GF-D8 (cell line): ENCODE results near the gene RGS7.
"Not testable (repeated sequence)": the region's sequence is repeated elsewhere in the genome, so short reads cannot be mapped to it uniquely, and the experiment has no call there.

ENCODE experiments used
- DNase-seq: peaks from one replicate; lab custom pipeline; 2025; lab: John Stamatoyannopoulos, UW

The RGS7 gene

GRCh38 chr1:241138248-241138647, 218.8 kb downstream of the RGS7 start:
- DNase-seq: no peak

GRCh38 chr1:241136389-241136788, 220.6 kb downstream of the RGS7 start:
- no peak for DNase-seq

GRCh38 chr1:241131636-241132194, 225.3 kb downstream of the RGS7 start:
- DNase-seq: no peak

GRCh38 chr1:241130881-241131280, 226.1 kb downstream of the RGS7 start:
- DNase-seq: no peak

GRCh38 chr1:241129207-241129960, 227.6 kb downstream of the RGS7 start:
- DNase-seq: no peak

- no peak for DNase-seq
Observed at GRCh38 chr1:241125286-241125685, 231.7 kb downstream of the RGS7 start.

- no peak for DNase-seq
Observed at GRCh38 chr1:241118049-241118448, 239.0 kb downstream of the RGS7 start.

- no peak for DNase-seq
Observed at GRCh38 chr1:241115784-241116183, 241.2 kb downstream of the RGS7 start.

GRCh38 chr1:241114699-241115233, 242.2 kb downstream of the RGS7 start:
- DNase-seq: no peak

GRCh38 chr1:241113557-241113956, 243.4 kb downstream of the RGS7 start:
- DNase-seq: no peak

GRCh38 chr1:241109039-241109438, 248.0 kb downstream of the RGS7 start:
- DNase-seq: no peak

GRCh38 chr1:241105147-241105546, 251.9 kb downstream of the RGS7 start:
- no peak for DNase-seq

- no peak for DNase-seq
Observed at GRCh38 chr1:241102664-241103063, 254.3 kb downstream of the RGS7 start.

GRCh38 chr1:241101622-241102021, 255.4 kb downstream of the RGS7 start:
- DNase-seq: no peak

- DNase-seq: no peak
Observed at GRCh38 chr1:241097479-241097878, 259.5 kb downstream of the RGS7 start.

GRCh38 chr1:241096982-241097381, 260.0 kb downstream of the RGS7 start:
- no peak for DNase-seq

- no peak for DNase-seq
Observed at GRCh38 chr1:241095847-241096246, 261.2 kb downstream of the RGS7 start.

- no peak for DNase-seq
Observed at GRCh38 chr1:241090798-241091197, 266.2 kb downstream of the RGS7 start.

- DNase-seq: not testable (repeated sequence)
Observed at GRCh38 chr1:241089066-241089465, 267.9 kb downstream of the RGS7 start.

GRCh38 chr1:241088075-241088474, 268.9 kb downstream of the RGS7 start:
- not testable (repeated sequence) for DNase-seq

GRCh38 chr1:241086686-241087085, 270.3 kb downstream of the RGS7 start:
- no peak for DNase-seq

GRCh38 chr1:241083285-241083684, 273.7 kb downstream of the RGS7 start:
- no peak for DNase-seq

GRCh38 chr1:241081473-241081872, 275.5 kb downstream of the RGS7 start:
- no peak for DNase-seq

- DNase-seq: no peak
Observed at GRCh38 chr1:241079459-241079858, 277.5 kb downstream of the RGS7 start.
